ENCODE results near the gene RCN2.

Gene RCN2

GRCh38 chr15:76991048-76991447 lies 59.5 kb downstream of the RCN2 start:
- TF ChIP-seq CTCF (IDR thresholded peaks at IDR 0.05; ENCODE audit: control extremely low read depth, extremely low read depth, low read depth, missing control alignments): no peak
- POLR2A ChIA-PET: no interaction called here
- CTCF ChIA-PET: interaction anchor here (0.9 kb wide), 1 partner anchor 32 kb away, joined by 3 read pairs; no protein-coding TSS in a partner anchor
- no peak for DNase-seq (ENCODE audit: extremely low spot score)

GRCh38 chr15:76991741-76992645 lies 60.4 kb downstream of the RCN2 start:
- ChIA-PET POLR2A (no interaction called here), CTCF (interaction anchor here (0.9 to 2.6 kb wide), 2 partner anchors 31 to 33 kb away, joined by 3 to 12 read pairs; no protein-coding TSS in a partner anchor)

GRCh38 chr15:76993114-76993725 lies 61.7 kb downstream of the RCN2 start:
- ChIA-PET CTCF (interaction anchor here (1.0 to 2.6 kb wide), 4 partner anchors 16 to 550 kb away, joined by 3 to 12 read pairs (median 4); no protein-coding TSS in a partner anchor), POLR2A (no interaction called here)
- TF ChIP-seq CTCF (IDR thresholded peaks at IDR 0.05; ENCODE audit: control extremely low read depth, extremely low read depth, low read depth, missing control alignments): no peak
- DNase-seq (ENCODE audit: extremely low spot score): no peak

More at GRCh38 chr15:76991741-76992645, 60.4 kb downstream of the RCN2 start:
- DNase-seq (ENCODE audit: extremely low spot score): no peak
- no peak for TF ChIP-seq CTCF (IDR thresholded peaks at IDR 0.05; ENCODE audit: control extremely low read depth, extremely low read depth, low read depth, missing control alignments)

GRCh38 chr15:76994001-76994400 lies 62.5 kb downstream of the RCN2 start:
- no peak for TF ChIP-seq CTCF (IDR thresholded peaks at IDR 0.05; ENCODE audit: control extremely low read depth, extremely low read depth, low read depth, missing control alignments)
- ChIA-PET POLR2A (no interaction called here), CTCF (interaction anchor here (1.0 to 2.6 kb wide), 4 partner anchors 16 to 550 kb away, joined by 3 to 12 read pairs (median 4); no protein-coding TSS in a partner anchor)
- no peak for DNase-seq (ENCODE audit: extremely low spot score)

- DNase-seq (ENCODE audit: extremely low spot score): no peak
- ChIA-PET CTCF (interaction anchor here (0.8 to 2.6 kb wide), 8 partner anchors 8 to 804 kb away, joined by 3 to 12 read pairs (median 4); no protein-coding TSS in a partner anchor), POLR2A (no interaction called here)
- no peak for TF ChIP-seq CTCF (IDR thresholded peaks at IDR 0.05; ENCODE audit: control extremely low read depth, extremely low read depth, low read depth, missing control alignments)
Observed at GRCh38 chr15:76994496-76994895, 62.9 kb downstream of the RCN2 start.

Data from GM10248 (cell line).